22Rv1 (cell line): Measurements from ENCODE around the gene CCDC122.
A peak's percentile ranks its signal among the peaks of the same experiment; 100 is the strongest.

ENCODE experiments used
- H3K27ac ChIP-seq: fragments of 450-650 bp; 2 replicates; pipeline ENCODE4 v1.5.1; 2017
- CTCF ChIP-seq: fragments of 450-650 bp; IDR thresholded peaks from 2 replicates; pipeline ENCODE4 v1.5.1; 2017; ENCODE audit warnings: mild to moderate bottlenecking
- ZFX ChIP-seq: fragments of 450-650 bp; IDR thresholded peaks from 2 replicates; pipeline ENCODE4 v1.6.1; 2017; ENCODE audit warnings: antibody characterized with exemption, borderline replicate concordance

Gene CCDC122

GRCh38 chr13:43884222-43884621 lies 4.7 kb upstream of the CCDC122 start:
- H3K27ac ChIP-seq: no peak overlapping the region
- TF ChIP-seq CTCF: no peak
- no peak for TF ChIP-seq ZFX

- no peak overlapping the region for H3K27ac ChIP-seq
- TF ChIP-seq ZFX: no peak
These were observed 4.1 kb upstream of the CCDC122 start for GRCh38 chr13:43883631-43884030.

GRCh38 chr13:43881580-43881979 lies 2.0 kb upstream of the CCDC122 start:
- no peak overlapping the region for H3K27ac ChIP-seq
- TF ChIP-seq ZFX: no peak
- no peak for TF ChIP-seq CTCF

GRCh38 chr13:43880926-43881325 lies 1.4 kb upstream of the CCDC122 start:
- no peak for TF ChIP-seq ZFX
- no peak for TF ChIP-seq CTCF
- H3K27ac ChIP-seq: no peak overlapping the region

- no peak for TF ChIP-seq CTCF
- TF ChIP-seq ZFX: no peak
- peak overlapping the region; percentile 83; the same call in 1 of the 2 replicates for H3K27ac ChIP-seq
These were observed 795 bp upstream of the CCDC122 start for GRCh38 chr13:43880214-43880855.

GRCh38 chr13:43879755-43880181 lies 228 bp upstream of the CCDC122 start, which contains the start of gene LACC1:
LACC1 (plus strand) TSS chr13:43879904; CDS start chr13:43880986, 1,082 bp downstream.
- peak within 1 kb of the TSS; percentile 83 for H3K27ac ChIP-seq

GRCh38 chr13:43877766-43878165 lies 1.8 kb downstream of the CCDC122 start:
- TF ChIP-seq CTCF (no peak), ZFX (no peak)
- H3K27ac ChIP-seq: no peak overlapping the region

More at GRCh38 chr13:43879755-43880181, 228 bp upstream of the CCDC122 start, which contains the start of gene LACC1:
- TF ChIP-seq CTCF (no peak), ZFX (no peak)
